ENCODE results near the gene AP3S2.

DNA sequence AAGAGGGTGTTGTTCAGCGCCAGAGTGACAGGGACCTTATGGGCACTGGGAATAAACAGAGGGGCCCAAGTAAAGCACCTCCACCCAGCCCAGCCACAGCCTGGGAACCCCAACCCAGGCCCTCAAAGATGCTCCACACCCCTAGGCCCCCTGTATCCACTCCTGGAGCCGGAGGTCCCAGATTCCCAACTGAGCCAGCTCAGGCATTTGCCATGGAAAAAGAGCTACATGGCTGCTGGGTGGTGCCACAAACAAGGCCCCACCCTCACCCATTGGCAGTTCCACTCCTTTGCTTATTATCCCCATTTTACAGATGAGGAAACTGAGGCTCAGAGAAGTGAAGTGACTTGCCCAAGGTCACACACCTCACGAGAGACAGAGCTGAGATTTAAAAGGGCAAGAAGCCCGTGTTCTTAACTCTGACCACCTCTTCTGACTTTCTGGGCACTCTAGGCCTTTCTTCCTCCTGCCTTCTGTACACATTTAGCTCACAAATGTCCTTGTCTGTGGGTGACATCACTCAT lies 96.1 kb downstream of the AP3S2 start:
- TF ChIP-seq SIN3A (conservative IDR thresholded peaks at IDR 0.05 in 1 of 2, IDR thresholded peaks at IDR 0.05 in 1 of 2; ENCODE audit: low read depth in 1 of 2, low read length in 2 of 2), result no peak
- no peak for TF ChIP-seq SRF (IDR thresholded peaks at IDR 0.05; ENCODE audit: low read depth, low read length)
- TF ChIP-seq TEAD4 (IDR thresholded peaks at IDR 0.05; ENCODE audit: low read depth, low read length), result no peak
- no peak for TF ChIP-seq CBX8 (IDR thresholded peaks at IDR 0.05; ENCODE audit: borderline replicate concordance, low read depth, low read length)
- TF ChIP-seq EGR1 (IDR thresholded peaks at IDR 0.05; ENCODE audit: borderline replicate concordance, low read depth, low read length), result no peak
- TF ChIP-seq SP1 (IDR thresholded peaks at IDR 0.05; ENCODE audit: low read depth, low read length), result no peak
- TF ChIP-seq, protein P1, sequence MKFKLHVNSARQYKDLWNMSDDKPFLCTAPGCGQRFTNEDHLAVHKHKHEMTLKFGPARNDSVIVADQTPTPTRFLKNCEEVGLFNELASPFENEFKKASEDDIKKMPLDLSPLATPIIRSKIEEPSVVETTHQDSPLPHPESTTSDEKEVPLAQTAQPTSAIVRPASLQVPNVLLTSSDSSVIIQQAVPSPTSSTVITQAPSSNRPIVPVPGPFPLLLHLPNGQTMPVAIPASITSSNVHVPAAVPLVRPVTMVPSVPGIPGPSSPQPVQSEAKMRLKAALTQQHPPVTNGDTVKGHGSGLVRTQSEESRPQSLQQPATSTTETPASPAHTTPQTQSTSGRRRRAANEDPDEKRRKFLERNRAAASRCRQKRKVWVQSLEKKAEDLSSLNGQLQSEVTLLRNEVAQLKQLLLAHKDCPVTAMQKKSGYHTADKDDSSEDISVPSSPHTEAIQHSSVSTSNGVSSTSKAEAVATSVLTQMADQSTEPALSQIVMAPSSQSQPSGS (IDR thresholded peaks at IDR 0.05; ENCODE audit: low read length), result no peak
- no peak for TF ChIP-seq RBBP5 (IDR thresholded peaks at IDR 0.05; ENCODE audit: borderline replicate concordance, low read depth, low read length)
- no peak for TF ChIP-seq POLR2A (IDR thresholded peaks at IDR 0.05; ENCODE audit: control extremely low read depth in 1 of 2, low read depth in 2 of 2, low read length in 2 of 2)
- TF ChIP-seq CHD2 (IDR thresholded peaks at IDR 0.05; ENCODE audit: low read length), result no peak
- TF ChIP-seq, protein P2, sequence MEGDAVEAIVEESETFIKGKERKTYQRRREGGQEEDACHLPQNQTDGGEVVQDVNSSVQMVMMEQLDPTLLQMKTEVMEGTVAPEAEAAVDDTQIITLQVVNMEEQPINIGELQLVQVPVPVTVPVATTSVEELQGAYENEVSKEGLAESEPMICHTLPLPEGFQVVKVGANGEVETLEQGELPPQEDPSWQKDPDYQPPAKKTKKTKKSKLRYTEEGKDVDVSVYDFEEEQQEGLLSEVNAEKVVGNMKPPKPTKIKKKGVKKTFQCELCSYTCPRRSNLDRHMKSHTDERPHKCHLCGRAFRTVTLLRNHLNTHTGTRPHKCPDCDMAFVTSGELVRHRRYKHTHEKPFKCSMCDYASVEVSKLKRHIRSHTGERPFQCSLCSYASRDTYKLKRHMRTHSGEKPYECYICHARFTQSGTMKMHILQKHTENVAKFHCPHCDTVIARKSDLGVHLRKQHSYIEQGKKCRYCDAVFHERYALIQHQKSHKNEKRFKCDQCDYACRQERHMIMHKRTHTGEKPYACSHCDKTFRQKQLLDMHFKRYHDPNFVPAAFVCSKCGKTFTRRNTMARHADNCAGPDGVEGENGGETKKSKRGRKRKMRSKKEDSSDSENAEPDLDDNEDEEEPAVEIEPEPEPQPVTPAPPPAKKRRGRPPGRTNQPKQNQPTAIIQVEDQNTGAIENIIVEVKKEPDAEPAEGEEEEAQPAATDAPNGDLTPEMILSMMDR (IDR thresholded peaks at IDR 0.05; ENCODE audit: control extremely low read depth in 1 of 3, insufficient read depth in 1 of 3, low read depth in 1 of 3, low read length in 3 of 3), result no peak
- TF ChIP-seq SP4 (IDR thresholded peaks at IDR 0.05; ENCODE audit: low read length), result no peak
